IPS DF 19.7 (cell line): ENCODE results near the gene B3GAT1.
A peak's percentile ranks its signal among the peaks of the same experiment; 100 is the strongest.

Source experiments
- DNase-seq: peaks from one replicate; pipeline ENCODE4 v3.0.0-alpha.2; 2013; ENCODE audit warnings: low read depth, low spot score

The B3GAT1 gene

DNA sequence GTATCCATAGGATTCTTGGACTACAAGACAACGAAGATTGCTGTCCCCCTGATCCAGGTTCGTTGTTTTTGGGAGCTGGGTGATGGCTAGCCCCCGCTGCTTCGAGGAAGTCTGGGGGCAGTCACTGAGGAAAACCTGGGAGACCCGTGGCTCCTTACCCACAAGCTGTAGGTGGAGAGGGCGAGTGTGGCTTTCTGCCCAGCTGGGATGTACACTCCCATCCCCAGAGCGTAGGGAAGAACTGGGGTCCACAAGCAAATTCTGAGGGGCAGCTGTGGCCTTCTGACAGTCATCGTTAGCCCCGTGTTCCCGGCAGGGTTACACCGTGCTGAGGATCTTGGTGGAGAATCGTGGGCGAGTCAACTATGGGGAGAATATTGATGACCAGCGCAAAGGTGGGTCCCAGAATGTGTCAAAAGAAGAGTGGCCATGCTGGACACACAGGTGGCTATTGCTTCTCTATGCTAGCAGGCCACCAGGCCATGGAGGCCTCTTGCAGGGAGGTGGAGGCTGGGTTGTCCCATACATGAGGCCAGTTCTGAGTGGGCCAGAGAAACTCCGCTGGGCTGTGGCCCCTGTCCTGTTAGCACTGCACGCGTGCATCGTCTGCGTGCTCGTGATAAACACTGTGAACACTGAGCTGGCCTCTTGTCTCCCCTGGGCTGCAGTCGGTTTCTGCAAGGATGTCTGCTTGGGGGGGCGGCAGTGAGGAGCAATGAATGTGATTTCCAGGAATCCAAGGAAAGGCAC lies 40.4 kb downstream of the B3GAT1 start:
- no peak for DNase-seq

- no peak for DNase-seq
These were observed 41.3 kb downstream of the B3GAT1 start for GRCh38 chr11:134370526-134371435.

GRCh38 chr11:134369656-134370525 lies 42.2 kb downstream of the B3GAT1 start:
- DNase-seq = no peak

DNA sequence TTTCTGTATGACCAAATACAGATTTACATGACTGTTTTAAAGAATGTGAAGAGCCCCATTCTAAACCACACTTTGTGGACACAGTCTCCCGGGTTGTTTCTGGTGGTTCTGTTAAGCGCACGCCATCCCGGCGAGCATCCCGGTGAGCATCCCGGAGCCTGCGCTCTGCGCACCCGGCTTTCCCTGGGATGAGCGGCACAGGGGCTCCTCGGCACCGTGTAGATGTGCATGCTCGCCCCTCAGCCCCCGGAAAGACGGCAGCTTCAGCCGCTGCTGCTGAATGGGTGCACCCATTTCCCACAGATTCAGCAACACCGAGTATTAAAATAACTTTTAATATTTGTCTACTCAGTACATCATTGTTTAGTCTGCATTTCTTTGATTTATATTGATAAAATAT lies 44.3 kb downstream of the B3GAT1 start:
- DNase-seq = no peak

DNA sequence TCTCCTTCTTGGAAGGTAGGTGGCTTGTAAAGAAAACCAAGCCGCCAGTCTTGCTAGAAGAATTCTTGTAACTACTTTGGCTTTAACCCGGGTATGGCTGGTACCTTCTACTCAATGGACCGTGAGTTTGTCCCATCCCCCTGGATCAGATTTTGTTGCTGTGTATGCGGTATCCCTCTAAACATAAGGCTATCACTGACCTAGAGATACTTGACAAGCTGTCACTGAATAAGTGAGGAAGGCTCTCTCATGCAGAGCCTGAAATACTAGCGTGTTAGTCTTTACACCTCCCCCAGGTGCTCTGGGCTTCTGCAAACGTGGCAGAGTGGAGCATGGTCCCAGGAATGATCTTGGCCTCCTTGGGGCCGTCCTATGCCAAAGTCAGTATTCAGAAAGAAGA lies 45.8 kb downstream of the B3GAT1 start:
- DNase-seq = no peak

GRCh38 chr11:134365011-134365925 lies 46.8 kb downstream of the B3GAT1 start:
- no peak for DNase-seq

DNA sequence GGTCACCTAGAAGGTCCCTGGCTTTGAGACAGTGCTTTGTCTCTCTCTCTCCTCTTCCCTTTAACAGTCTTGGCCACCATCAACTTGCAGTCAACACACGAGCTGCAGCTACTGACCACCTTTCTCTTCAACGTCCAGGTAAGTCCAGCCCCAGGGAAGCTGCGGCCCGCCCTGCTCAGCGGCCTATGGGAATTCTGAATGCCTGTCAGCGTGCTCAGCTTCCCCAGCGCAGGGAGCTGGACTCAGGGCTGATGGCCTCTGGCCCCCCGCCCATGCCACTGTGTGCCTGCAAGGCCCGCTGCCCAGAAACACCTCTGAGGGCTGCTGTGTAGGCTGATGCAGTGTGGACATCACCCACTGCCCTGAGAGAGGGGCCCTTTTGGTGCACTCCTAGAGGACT lies 47.8 kb downstream of the B3GAT1 start:
- DNase-seq = no peak

GRCh38 chr11:134363592-134363991 lies 48.5 kb downstream of the B3GAT1 start:
- no peak for DNase-seq

DNA sequence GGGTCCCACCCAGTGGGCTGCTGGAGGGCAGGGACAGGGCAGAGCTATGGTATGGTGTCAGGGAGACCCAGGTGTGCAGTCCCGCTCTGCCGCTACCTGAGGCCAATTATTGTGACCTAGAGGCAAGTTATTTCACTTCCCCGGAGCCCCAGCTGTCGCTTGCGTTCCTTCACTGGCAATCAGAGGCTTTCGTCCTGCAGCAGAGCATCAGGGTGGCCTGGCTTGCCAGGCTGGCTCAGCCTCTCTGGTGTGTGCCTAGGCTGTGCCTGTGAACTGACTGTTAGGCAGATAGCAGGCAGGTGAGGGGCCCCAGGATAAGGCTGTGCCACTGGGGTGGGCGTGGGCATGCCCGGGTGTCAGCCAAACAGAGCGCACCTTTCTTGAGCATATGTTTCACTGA lies 48.9 kb downstream of the B3GAT1 start:
- DNase-seq = no peak

GRCh38 chr11:134362192-134362901 lies 49.7 kb downstream of the B3GAT1 start:
- no peak for DNase-seq

GRCh38 chr11:134361661-134362060 lies 50.4 kb downstream of the B3GAT1 start:
- no peak for DNase-seq

DNA sequence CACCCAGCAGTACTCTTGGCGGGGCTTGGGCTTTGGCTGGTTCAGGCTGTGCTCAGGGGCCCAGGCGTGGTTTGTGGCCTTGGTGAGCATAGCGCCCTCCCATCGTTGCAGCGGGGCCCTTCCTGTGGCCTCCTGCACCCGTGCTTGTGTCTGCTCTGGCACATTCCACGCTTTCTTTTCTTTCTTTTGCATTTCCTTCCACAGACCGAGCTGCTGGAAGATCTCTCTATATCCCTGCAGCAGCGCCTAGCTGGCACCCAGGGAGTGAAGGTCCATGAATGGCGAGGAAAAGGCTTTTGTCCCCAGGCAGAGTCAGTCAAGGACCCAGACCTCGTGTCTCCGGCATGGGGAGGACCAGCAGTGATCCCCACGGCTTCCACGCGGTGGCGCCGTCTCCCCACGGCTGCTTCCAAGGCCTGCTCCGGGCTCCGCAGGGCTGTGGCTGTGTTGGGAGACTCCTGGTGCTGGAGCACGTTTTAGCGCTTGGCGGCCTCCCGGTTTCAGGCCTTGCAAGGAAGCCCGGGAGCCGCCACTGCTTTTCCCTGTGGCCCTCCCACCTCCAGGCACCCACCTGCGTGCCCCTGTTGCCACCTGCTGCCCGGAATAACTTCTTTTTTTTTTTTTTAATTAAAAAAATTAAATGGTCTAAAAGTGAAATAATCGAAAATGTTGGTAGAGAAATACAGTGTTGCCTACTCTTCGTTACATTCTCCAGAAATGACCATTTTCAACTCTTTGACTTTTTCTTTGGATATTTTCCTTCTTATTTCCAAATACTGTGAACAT lies 51.8 kb downstream of the B3GAT1 start:
- peak; percentile 74 for DNase-seq

DNA sequence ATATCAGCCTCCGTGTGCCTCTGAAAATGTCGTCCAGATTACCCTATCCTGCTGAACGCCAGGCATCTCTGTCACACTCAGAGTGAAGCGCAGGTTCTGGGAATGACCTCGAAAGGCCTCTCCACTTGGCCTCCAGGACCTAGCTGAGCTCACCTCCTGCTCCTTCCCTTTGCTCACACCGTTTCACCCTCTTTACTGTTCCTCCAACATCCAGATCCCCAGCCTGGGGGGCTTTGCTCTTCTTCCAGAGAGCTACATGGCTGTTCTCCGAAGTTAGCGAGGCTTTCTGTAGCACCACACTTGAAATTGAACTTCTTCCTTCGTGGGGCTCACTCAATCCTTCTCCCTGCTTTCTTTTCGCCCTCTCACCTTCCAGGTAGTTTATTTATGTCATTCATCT lies 52.4 kb downstream of the B3GAT1 start:
- DNase-seq = no peak

GRCh38 chr11:134358856-134359490 lies 53.1 kb downstream of the B3GAT1 start:
- no peak for DNase-seq

DNA sequence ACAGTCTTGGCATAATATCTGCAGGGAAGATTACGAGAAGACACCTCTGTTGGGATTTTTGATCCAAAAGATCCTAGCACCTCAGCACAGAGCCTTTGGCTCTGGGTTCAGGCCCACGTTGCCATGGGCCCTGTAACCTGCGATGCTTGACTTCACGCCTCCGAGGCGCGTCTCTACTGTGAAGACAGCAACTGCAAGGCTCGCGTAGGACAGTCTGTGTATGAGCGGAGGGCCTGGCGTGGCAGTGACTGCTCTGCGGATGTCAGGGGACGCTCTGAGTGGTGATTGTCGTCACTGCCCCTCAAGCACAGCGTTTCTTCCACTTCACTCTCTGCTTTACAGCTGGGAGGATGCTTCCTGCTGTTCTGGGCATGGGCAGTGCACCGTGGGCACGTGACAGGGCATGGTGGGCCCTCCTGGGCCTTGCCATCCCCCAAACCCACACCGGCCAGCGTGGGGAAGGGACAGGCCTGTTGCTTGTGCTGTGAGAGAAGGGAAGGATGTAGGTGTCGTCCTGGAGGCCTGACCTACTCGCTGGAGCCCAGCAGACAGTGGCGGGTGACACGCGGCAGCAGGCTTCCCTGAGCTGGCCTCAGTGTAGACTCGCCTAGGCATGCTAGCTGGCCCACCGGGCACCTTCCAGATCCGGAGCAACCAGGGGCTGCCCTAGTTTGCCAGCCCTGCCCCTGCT lies 53.7 kb downstream of the B3GAT1 start:
- DNase-seq = no peak

DNA sequence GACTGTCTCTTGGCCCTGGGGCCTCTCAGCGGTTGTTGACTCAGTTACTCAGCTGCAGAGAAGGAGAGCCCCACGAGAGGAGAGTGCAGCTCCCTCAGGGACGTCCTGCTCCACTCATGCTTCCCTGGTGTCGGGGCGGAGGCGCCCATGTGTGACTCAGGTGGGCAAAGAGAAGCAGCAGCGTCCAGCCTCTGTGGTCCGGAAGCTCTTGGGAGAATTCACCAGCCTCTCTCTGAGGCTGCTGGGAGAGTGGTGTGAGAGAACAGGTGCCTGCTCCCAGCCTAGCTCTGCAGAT lies 54.5 kb downstream of the B3GAT1 start:
- DNase-seq = no peak

DNA sequence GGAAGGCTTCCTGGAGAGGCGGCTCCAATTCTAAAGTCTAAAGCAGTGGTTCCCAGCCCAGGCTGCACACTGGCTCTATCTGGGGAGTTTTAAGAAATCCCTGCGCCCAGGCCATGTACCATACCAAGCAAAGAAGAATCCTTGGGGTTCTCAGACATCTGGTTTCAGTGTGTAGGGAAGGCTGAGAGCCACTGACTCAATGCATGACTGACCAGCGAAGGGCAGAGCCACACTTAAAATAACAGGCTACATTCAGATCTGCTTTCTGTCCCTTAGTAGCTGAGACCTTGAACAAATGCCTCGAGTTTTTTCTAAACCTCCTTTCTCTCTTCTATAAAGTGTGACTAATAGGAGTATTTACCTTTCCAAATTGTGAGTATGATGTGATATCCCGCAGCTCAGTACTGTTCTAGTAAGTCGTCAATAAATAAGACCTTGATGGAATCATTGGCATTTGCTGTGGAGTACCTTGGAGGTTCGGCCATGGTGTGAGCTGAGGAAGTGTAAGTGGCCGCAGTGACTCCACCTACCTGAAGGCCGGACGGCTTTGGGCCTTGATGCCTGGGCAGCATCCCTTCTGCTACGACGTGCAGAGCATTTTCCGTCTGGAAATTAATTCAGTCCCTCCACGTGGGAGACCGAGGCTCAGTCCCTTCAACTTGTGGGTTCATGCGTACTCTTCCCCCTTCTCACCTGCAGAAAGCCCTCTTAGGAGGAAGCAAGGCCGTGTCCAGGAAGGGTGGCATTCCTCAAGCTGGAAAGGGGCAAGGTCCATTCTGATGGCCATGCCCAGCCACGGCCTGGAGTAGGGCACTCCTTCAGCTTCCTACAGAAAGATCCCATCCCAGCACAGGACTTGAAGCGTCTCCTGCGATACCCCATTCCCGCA lies 55.1 kb downstream of the B3GAT1 start:
- no peak for DNase-seq

GRCh38 chr11:134355656-134356055 lies 56.4 kb downstream of the B3GAT1 start:
- DNase-seq = no peak
